Measurements from ENCODE around the gene ECT2L.

DNA sequence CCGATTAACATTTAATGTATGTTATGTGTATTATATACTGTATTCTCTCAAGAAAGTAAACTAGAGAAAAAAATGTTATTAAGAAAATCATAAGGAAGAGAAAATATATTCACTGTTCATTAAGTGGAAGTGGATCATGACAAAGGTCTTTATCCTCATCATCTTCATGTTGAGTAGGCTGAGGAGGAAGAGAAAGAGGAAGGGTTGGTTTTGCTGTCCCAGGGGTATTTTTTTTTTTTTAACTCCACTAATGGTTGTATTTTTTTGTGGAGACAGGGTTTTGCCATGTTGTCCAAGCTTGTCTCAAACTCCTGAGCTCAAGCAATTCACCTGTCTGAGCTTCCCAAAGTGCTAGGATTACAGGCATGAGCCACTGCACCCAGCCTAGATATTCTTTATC lies 11.0 kb downstream of the ECT2L start:
- TF ChIP-seq, protein P1, sequence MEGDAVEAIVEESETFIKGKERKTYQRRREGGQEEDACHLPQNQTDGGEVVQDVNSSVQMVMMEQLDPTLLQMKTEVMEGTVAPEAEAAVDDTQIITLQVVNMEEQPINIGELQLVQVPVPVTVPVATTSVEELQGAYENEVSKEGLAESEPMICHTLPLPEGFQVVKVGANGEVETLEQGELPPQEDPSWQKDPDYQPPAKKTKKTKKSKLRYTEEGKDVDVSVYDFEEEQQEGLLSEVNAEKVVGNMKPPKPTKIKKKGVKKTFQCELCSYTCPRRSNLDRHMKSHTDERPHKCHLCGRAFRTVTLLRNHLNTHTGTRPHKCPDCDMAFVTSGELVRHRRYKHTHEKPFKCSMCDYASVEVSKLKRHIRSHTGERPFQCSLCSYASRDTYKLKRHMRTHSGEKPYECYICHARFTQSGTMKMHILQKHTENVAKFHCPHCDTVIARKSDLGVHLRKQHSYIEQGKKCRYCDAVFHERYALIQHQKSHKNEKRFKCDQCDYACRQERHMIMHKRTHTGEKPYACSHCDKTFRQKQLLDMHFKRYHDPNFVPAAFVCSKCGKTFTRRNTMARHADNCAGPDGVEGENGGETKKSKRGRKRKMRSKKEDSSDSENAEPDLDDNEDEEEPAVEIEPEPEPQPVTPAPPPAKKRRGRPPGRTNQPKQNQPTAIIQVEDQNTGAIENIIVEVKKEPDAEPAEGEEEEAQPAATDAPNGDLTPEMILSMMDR (IDR thresholded peaks at IDR 0.05): no peak
- TF ChIP-seq POLR2A (IDR thresholded peaks at IDR 0.05): no peak

All from ovary (tissue), 3 donors.